ENCODE results near the gene RGS3. TPM values are rescaled to one million over a fixed set of nuclear protein-coding genes. Genes with fewer than 3 reads are reported as not detected.
"Not testable (repeated sequence)": the region's sequence is repeated elsewhere in the genome, so short reads cannot be mapped to it uniquely, and the experiment has no call there.

The RGS3 gene
- total RNA-seq, 1 donor, result 34.7 TPM

GRCh38 chr9:113486327-113486726, 22.8 kb downstream of the RGS3 start:
- no peak for DNase-seq (ENCODE audit: low read depth in 2 of 3, low spot score in 2 of 3)

DNA sequence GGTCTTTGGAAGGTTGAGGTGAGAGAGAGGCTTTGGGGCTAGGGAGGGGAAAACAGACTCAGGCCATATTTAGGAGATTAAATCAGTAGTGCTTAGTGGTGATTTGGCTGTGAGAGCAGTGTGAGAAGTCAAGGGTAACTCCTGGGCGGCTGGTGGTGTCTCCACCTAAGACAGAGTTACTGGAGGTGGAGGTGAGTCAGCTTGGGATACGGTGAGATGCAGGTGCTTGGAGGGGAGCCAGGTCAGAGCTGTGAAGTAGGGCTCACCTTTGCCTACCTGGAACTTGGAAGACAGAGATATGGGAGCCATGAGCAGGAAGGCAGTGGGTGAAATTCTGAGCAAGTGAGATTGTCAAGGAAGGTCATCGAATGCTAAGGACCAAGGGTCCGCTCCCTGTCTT, 24.5 kb downstream of the RGS3 start:
- no peak for DNase-seq (ENCODE audit: low read depth in 2 of 3, low spot score in 2 of 3)

DNA sequence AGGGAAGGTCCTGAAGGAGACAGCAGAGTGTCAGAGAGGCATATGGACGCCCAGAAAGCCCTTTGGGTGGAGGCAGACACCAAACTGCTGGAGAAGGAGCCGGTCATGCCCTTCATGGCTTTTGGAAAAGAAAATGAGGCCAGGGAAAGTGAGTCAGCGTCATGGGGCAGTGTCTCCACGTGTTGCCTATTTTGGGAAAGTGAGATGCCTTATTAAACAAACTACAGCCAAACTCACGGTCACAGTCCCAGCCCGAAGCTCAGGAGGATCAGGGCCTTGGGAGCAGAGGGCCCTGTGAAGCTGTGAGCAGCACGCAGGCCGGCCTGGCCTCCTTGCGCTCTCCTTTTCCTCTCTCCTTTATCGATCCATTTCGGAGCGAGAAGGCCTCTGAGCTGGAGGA, 25.0 kb downstream of the RGS3 start:
- DNase-seq (ENCODE audit: low read depth in 2 of 3, low spot score in 2 of 3), result no peak

GRCh38 chr9:113491147-113491546, 27.6 kb downstream of the RGS3 start:
- DNase-seq (ENCODE audit: low read depth in 2 of 3, low spot score in 2 of 3), result not testable (repeated sequence)

- no peak for DNase-seq (ENCODE audit: low read depth in 2 of 3, low spot score in 2 of 3)
These were observed 29.0 kb downstream of the RGS3 start for GRCh38 chr9:113492343-113493202.

- DNase-seq (ENCODE audit: low read depth in 2 of 3, low spot score in 2 of 3), result no peak
These were observed 29.6 kb downstream of the RGS3 start for GRCh38 chr9:113493203-113493520.

DNA sequence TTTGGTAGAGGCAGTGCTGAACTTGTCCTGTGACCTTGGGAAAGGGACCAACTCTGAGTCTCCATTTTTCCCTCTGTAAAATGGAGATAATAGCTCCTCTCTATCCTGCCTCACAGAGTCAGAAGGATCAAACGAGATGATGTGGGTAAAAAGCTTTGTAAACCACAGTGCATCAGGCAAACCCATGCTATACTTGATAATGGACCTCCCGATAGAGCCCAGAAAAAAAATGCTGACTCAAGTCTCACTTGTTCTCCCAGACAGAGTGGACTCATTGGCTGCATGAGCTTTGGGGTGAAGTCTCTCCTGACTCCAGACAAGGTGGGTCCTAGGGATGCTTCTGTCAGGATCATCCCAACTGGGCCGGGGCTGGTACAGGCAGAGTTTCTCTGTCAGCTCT, 32.0 kb downstream of the RGS3 start:
- no peak for DNase-seq (ENCODE audit: low read depth in 2 of 3, low spot score in 2 of 3)

DNA sequence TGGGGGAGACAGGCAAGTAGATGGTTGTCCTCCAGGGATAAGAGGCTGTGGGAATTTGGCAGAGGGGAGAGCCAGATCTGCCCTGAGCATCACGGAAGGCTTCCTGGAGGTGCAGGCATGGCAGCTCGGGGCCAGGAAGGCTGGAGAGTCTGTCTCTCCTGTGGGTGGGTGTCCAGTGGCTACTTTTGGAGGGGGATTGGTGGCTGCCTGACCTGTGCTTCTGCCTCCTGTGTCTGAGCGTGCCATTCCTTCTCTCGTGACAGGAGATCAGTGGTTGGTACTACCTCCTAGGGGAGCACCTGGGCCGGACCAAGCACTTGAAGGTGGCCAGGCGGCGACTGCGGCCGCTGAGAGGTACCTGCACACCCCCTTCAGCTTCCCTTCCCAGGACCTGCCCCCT, 33.5 kb downstream of the RGS3 start:
- no peak for DNase-seq (ENCODE audit: low read depth in 2 of 3, low spot score in 2 of 3)

- DNase-seq (ENCODE audit: low read depth in 2 of 3, low spot score in 2 of 3), result no peak
These were observed 35.8 kb downstream of the RGS3 start for GRCh38 chr9:113499153-113499875.

- no peak for DNase-seq (ENCODE audit: low read depth in 2 of 3, low spot score in 2 of 3)
These were observed 36.5 kb downstream of the RGS3 start for GRCh38 chr9:113499876-113500497.

- DNase-seq (ENCODE audit: low read depth in 2 of 3, low spot score in 2 of 3), result no peak
These were observed 37.7 kb downstream of the RGS3 start for GRCh38 chr9:113501129-113501686.

DNA sequence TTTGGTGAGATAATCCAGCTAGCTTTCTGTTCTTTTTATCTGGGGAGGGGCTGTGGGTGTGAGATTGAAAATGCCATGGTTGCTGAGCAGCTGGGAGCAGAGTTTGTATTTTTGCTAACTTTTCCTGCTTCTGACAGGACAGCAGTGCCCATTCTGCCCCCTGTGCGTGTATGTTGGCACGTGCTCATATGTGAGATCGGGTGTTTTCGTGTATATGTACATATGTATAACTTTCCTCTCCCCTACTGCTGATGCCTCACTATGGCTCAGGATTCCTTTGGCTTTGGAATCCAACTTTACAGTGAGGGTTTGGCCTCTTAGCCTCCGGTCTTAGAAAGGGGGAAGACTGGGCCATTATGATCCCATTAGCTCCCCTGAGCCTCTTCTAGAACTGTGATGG, 38.3 kb downstream of the RGS3 start:
- DNase-seq (ENCODE audit: low read depth in 2 of 3, low spot score in 2 of 3), result no peak

GRCh38 chr9:113502427-113503034, 39.0 kb downstream of the RGS3 start:
- DNase-seq (ENCODE audit: low read depth in 2 of 3, low spot score in 2 of 3), result no peak

GRCh38 chr9:113503131-113503541, 39.6 kb downstream of the RGS3 start:
- no peak for DNase-seq (ENCODE audit: low read depth in 2 of 3, low spot score in 2 of 3)

GRCh38 chr9:113503613-113504211, 40.2 kb downstream of the RGS3 start:
- no peak for DNase-seq (ENCODE audit: low read depth in 2 of 3, low spot score in 2 of 3)

DNA sequence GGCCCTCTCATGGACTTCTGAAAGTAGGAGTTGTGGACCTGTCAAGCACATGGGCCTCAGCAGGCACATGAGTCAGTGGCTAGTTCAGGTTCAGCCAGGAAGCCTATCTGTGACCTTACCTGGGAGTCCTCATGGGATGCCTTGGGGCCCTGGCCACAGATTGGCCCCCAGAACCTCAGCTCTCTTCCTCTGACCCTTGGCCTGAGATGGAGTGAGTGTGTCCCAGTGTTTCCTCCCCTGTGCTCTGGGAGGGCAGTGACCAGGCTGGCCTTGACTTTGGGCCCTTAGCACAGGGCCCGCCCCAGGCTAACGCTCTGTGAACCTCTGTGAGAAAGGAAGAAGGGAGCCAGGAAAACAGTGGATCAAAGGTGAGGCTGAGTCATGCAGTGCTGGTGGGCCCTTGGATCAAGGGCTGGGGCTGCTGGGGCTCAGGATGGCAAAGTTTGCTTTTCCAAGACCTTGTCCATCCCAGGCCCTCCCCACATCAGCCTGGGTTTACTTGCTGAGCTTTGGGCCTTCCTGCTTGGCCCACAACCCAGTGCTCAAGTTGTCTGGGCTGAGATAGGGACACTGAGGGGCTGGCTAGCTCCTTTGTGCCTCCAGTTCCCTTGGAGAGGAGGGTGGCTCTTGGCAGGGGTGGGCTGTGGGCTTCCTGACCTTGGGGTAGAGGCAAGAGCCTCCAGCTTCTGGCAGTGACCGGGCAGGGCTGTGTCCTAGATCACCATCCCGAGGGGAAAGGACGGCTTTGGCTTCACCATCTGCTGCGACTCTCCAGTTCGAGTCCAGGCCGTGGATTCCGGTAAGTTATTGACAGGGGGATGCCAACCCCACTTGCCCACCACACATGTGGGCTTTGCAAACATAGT, 41.4 kb downstream of the RGS3 start:
- no peak for DNase-seq (ENCODE audit: low read depth in 2 of 3, low spot score in 2 of 3)

DNA sequence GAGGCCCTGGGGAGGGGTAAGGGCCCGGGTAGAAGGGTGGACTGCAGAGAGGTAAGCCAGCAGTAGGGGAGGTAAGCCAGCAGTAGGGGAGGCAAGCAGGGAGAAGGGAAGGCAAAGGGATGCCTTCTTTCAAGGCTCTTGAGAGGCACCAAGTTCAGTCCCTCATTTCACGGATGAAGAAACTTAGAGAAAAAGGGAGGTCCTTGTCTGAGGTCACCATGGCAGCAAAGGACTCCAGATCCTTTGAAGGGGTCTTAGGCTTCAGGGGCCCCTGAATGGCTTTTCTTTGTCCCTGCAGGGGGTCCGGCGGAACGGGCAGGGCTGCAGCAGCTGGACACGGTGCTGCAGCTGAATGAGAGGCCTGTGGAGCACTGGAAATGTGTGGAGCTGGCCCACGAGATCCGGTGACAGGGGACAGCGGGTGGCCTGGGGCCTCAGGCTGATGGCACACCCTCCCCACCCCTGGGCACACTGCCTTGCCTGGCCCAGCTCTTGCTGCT, 42.6 kb downstream of the RGS3 start:
- no peak for DNase-seq (ENCODE audit: low read depth in 2 of 3, low spot score in 2 of 3)

DNA sequence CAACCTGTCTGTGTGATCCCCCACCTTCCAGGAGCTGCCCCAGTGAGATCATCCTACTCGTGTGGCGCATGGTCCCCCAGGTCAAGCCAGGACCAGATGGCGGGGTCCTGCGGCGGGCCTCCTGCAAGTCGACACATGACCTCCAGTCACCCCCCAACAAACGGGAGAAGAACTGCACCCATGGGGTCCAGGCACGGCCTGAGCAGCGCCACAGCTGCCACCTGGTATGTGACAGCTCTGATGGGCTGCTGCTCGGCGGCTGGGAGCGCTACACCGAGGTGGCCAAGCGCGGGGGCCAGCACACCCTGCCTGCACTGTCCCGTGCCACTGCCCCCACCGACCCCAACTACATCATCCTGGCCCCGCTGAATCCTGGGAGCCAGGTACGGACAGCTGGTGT, 43.7 kb downstream of the RGS3 start:
- no peak for DNase-seq (ENCODE audit: low read depth in 2 of 3, low spot score in 2 of 3)

- DNase-seq (ENCODE audit: low read depth in 2 of 3, low spot score in 2 of 3), result no peak
These were observed 44.7 kb downstream of the RGS3 start for GRCh38 chr9:113508111-113508749.

All from hematopoietic multipotent progenitor cell (in vitro differentiated cells).